GM12872 (cell line): ENCODE measurements around the gene VBP1.

Experiments used
- TF ChIP-seq, protein P1 (sequence below): IDR thresholded peaks from 3 replicates; pipeline ENCODE4 v1.5.1; 2011; ENCODE audit warnings: low read depth, mild to moderate bottlenecking, low read length, moderate library complexity; ENCODE audit not compliant: insufficient read depth

Gene VBP1

DNA sequence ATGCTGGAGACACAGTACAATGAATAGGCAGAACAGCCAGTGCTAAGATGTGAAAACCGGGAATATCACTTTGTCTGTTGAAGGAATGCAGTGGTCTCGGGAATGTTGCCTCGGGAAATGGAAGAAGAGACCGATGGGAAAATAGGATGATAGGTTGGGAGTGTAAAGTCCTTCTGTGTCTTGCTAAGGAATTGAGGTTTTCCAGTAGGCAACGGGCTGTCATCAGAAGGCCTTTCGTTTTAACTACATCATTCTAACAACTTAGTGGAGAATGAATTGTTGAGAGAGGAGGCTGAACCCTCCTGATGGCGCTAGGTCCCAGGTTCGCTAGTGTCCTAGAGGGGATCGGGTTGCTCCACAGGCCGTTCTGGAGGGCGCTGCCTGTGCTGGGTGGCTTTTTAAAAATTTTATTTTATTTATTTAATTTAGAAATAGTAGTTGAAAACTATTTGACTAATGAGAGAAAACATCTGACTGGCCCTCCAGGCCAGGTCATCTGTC lies 730 bp downstream of the VBP1 start:
- TF ChIP-seq, protein P1, sequence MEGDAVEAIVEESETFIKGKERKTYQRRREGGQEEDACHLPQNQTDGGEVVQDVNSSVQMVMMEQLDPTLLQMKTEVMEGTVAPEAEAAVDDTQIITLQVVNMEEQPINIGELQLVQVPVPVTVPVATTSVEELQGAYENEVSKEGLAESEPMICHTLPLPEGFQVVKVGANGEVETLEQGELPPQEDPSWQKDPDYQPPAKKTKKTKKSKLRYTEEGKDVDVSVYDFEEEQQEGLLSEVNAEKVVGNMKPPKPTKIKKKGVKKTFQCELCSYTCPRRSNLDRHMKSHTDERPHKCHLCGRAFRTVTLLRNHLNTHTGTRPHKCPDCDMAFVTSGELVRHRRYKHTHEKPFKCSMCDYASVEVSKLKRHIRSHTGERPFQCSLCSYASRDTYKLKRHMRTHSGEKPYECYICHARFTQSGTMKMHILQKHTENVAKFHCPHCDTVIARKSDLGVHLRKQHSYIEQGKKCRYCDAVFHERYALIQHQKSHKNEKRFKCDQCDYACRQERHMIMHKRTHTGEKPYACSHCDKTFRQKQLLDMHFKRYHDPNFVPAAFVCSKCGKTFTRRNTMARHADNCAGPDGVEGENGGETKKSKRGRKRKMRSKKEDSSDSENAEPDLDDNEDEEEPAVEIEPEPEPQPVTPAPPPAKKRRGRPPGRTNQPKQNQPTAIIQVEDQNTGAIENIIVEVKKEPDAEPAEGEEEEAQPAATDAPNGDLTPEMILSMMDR = no peak

DNA sequence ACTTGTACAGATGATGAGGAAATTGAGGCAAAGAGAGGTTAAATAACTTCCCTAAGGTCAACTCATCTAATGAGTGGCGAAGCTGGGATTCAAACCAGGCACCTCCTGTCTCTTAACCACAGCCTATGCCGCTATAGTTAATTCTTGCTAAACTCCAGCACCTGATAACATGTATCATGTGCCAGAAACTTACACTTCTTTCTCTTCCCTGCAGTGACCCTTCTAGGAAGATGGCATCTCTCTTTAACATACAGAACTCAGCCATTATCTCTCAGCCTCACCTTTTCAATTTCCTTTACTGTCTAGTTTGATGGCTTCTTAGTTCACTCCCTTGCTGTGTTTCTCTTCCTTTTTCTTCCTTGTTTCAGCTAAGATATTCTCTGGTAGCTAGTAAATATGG lies 2.5 kb downstream of the VBP1 start:
- TF ChIP-seq, protein P1 = no peak

DNA sequence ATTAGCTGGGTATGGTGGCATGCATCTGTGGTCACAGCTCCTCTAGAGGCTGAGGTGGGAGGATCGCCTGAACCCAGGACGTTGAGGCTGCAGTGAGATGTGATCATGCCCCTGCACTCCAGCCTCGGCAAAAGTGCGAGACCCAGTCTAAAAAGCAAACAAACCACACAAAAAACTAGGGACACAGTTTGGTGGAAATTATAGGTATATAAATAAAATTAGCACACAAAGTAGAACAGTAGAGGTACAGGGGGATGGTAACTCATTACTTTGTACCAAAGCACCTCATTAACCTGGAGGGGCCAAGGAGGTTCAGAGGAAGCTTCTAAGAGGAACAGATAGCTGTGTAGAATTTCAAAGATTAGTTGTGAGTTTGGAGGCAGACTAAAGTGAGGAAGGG lies 5.1 kb downstream of the VBP1 start:
- TF ChIP-seq, protein P1 = no peak

DNA sequence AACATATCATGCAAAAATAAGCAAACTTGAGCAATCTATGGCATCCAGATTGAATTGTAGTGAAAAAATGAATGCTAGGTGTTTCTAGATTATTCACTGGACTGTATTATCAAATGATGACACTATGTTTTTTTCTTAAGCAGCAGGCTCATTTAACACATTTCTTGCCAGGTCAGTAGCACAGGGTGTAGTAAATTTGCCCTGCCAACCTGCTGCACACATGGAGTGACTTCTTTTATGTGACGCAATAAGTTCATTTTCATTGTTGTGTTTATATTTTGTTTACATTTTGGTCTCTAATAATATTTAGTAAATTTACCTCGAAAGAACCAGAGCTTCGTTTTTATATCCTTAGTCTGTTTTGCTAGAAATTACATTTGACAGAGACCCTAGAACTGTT lies 9.5 kb downstream of the VBP1 start:
- TF ChIP-seq, protein P1 = no peak

DNA sequence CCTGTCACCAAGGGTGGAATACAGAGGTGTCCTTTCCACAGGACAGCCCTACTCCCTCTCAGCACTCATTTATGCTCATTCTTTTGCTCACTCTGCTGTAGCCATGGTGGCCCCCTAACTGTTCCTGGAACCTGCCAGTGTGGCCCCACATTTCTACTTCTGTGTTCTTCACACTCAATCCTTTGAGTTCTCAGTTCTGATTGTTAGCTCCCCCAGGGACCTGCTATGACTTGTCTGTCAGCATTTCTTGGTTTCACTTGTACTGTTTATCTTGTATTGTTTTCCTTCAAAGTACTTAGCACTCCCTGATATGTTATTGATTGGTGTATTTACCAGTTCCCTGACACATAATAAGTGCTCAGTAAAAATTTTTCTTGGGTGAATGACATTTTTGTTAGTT lies 14.9 kb downstream of the VBP1 start:
- TF ChIP-seq, protein P1 = no peak

DNA sequence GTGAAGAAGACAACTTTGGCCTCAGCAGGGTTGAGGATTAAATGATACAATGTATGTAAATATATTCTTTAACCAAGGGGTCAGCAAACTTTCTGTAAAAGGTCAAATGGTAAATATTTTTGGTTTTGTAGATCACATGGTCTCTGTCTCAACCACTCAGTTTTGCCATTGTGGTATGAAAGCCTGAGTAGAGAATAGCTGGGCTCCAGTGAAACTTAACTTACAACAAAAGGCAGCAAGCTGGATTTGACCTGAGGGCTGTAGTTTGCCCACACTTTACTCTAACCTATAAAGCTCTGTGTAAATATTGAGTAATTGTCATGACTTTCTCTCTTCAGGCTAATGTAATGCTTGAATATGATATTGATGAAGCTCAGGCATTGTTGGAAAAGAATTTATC lies 19.6 kb downstream of the VBP1 start:
- TF ChIP-seq, protein P1 = no peak

DNA sequence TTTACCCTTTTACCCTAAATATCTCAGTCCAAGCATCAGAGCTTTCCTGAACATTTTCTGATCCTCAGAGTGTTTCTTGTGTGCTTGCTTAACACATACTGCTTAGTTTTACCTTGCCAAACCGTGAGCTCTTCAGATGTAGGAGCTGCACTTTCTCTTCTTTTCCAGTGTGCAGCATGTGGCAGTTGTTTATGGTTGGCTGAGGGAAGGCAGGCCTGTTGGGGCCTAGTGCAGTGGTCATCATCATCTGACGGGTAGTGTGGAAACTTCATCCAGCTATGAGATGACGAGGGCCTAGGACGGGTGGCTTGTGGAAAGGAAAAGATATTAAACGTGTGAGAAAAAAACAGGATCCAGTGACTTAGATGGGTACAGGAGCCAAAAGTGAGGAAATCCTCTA lies 21.5 kb downstream of the VBP1 start:
- TF ChIP-seq, protein P1 = no peak

DNA sequence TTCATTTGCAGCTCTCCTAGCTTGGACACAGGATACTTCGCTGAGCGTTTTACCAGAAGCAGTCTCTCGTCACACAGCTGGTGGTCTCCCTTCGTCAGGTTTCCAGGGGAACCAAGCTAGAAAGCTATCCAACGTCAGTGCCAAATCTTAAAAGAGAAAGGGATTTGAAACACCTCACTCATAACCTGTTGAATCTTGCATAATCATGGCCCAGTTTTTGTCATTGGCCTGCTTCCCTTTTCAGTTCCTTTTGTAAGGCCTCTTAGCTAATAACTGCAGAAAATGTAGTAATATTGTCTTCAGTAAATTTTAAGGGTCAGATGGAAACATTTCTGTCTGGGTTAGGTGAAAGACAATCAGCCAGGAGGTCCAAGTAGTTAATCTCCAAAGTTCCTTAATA lies 26.0 kb downstream of the VBP1 start:
- TF ChIP-seq, protein P1 = no peak
